Smooth muscle cell of the brain vasculature (primary cell): Measurements from ENCODE around the gene ABCB11.

Source experiments
- DNase-seq: peaks from one replicate; pipeline ENCODE4 v3.0.0-alpha.2; 2012; ENCODE audit warnings: low read depth, low spot score

The ABCB11 gene

GRCh38 chr2:169007941-169008340 lies 23.2 kb downstream of the ABCB11 start:
- DNase-seq = no peak

GRCh38 chr2:169007356-169007755 lies 23.8 kb downstream of the ABCB11 start:
- no peak for DNase-seq

GRCh38 chr2:169006665-169007064 lies 24.5 kb downstream of the ABCB11 start:
- DNase-seq = no peak

DNA sequence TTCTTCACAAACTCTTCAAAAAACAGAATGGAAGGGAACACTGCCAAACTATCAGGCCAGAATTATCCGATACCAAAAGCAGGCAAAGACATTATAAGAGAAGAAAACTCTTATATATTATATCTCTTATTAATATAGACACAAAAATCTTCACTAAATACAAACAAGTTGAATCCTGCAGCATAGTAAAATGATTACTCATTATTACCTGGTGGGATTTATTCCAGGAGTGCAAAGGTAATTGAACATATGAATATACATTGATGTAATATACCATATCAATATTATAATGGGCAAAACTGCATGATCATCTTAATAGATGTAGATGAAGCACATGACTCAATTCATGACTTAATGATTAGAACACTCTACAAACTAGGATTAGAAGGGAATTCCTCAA lies 25.1 kb downstream of the ABCB11 start:
- no peak for DNase-seq

GRCh38 chr2:169005080-169005598 lies 26.0 kb downstream of the ABCB11 start:
- no peak for DNase-seq

GRCh38 chr2:169002161-169002738 lies 28.9 kb downstream of the ABCB11 start:
- DNase-seq = no peak

GRCh38 chr2:169001116-169001815 lies 29.9 kb downstream of the ABCB11 start:
- DNase-seq = no peak

DNA sequence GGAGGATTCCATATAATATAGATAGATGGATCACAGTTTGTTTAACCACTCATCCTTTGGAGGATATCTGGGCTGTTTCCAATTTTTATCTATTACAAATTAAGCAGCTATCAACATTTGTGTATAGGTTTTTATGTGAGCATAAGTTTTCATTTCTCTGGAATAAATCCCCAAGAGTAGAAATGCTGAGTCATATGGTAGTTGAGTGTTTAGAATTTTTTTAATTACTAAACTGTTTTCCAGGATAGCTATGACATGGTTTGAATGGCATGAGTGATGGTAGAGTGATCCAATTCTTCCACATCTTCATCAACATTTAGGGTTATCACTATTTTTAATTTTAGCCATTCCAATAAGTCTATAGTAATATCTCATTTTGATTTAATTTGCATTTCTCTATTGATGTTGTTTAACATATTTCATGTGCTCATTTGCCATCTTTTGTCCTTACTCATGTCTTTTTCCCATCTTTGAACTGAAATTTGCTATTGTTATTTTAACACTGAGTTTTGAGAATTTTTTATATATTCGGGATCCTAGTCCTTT lies 31.4 kb downstream of the ABCB11 start:
- DNase-seq = no peak

- DNase-seq = no peak
Measured at GRCh38 chr2:168998609-168999211, 32.4 kb downstream of the ABCB11 start.

GRCh38 chr2:168997794-168998193 lies 33.3 kb downstream of the ABCB11 start:
- no peak for DNase-seq

- DNase-seq = no peak
Measured at GRCh38 chr2:168997118-168997521, 34.0 kb downstream of the ABCB11 start.

GRCh38 chr2:168995744-168996143 lies 35.4 kb downstream of the ABCB11 start:
- DNase-seq = no peak

DNA sequence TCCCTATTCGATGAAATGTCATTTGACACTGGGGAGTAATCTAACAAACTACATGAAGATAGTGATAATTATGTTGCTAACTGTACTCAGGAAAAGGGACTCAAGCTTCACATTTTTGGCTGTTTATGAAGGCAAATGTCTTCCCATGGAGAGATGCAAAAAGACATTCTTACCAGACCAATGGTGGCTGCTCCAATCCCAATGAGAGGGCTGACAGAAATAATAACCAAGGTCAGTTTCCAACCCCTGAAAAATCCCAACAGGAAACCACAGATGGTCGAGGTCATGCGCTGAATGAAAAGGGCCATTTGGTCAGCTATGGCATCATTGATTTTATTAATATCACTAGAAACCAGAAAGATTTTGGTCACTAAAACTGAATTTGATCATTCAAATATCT lies 37.6 kb downstream of the ABCB11 start:
- DNase-seq = no peak

- no peak for DNase-seq
Measured at GRCh38 chr2:168992591-168993349, 38.4 kb downstream of the ABCB11 start.

GRCh38 chr2:168992026-168992425 lies 39.1 kb downstream of the ABCB11 start:
- no peak for DNase-seq

GRCh38 chr2:168988755-168989154 lies 42.4 kb downstream of the ABCB11 start:
- no peak for DNase-seq

- DNase-seq = no peak
Measured at GRCh38 chr2:168986398-168986943, 44.7 kb downstream of the ABCB11 start.

DNA sequence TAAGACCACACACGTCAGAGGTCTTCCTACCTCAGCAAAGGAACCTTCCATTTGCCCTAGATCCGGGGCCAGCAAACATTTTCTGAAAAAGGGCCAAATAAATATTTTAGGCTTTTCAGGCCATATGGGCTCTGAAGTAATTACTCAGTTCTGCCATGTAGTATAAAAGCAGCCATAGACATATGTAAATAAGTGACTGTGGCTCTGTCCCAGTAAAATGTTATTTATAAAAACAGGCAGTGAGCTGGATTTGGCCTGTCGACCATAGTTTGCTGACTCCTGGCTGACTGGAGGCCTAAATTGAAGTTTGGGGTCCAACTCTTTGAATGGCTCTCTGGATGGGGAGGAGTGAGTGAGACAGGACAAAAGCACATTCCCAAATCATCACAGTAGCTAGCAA lies 49.5 kb downstream of the ABCB11 start:
- DNase-seq = no peak

DNA sequence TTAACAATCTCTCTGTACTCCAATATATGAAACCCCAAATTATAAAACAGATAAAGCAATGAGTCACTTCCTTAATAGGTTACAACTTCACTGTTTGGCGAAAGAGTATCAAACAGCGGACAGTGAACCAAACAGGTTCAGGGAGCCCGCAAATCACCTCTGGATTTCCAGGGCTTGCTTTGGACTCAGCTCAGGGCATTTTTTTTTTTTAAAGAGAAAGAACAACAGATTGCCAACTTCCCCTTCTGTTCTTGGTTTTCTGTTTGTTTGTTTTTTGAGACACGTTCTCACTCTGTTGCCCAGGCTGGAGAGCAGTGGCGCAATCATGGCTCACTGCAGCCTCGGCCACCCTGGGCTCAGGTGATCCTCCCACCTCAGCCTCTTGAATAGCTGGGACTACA lies 52.7 kb downstream of the ABCB11 start:
- DNase-seq = no peak

- DNase-seq = no peak
Measured at GRCh38 chr2:168977608-168978007, 53.5 kb downstream of the ABCB11 start.

- no peak for DNase-seq
Measured at GRCh38 chr2:168976034-168976654, 55.0 kb downstream of the ABCB11 start.
